GM23338 (cell line): Measurements from ENCODE around the gene CHRDL1. TPM values are rescaled to one million over a fixed set of nuclear protein-coding genes. Genes with fewer than 3 reads are reported as not detected.

ENCODE experiments used
- ATAC-seq: fragments of 200-7000 bp; cut with Tn5 transposase; 3 replicates; pipeline ENCODE4 v1.9.1; 2020
- DNase-seq: peaks from one replicate; pipeline ENCODE4 v3.0.0-alpha.2; 2015; ENCODE audit warnings: low spot score
- H2AFZ ChIP-seq: fragments of 200-600 bp; sonication (generic); 2 replicates; pipeline ENCODE4 v1.8.0; 2016; ENCODE audit warnings: antibody characterized with exemption, mild to moderate bottlenecking, moderate library complexity
- H3F3A ChIP-seq: fragments of 200-600 bp; sonication (generic); replicated peaks from 2 replicates; pipeline ENCODE4 v1.8.0; 2017; ENCODE audit warnings: antibody characterized with exemption, mixed run types, low read depth
- H3K27ac ChIP-seq: fragments of 200-600 bp; sonication (generic); 2 replicates; pipeline ENCODE4 v1.6.1; 2016; ENCODE audit warnings: low read depth
- H3K27me3 ChIP-seq: fragments of 200-600 bp; sonication (generic); 2 replicates; pipeline ENCODE4 v1.8.0; 2016; ENCODE audit warnings: mild to moderate bottlenecking, mixed run types, moderate library complexity; ENCODE audit not compliant: insufficient read depth
- H3K36me3 ChIP-seq: fragments of 200-600 bp; sonication (generic); 2 replicates; pipeline ENCODE4 v1.8.0; 2016; ENCODE audit warnings: mild to moderate bottlenecking; ENCODE audit not compliant: insufficient read depth
- H3K4me1 ChIP-seq: fragments of 200-600 bp; sonication (generic); 2 replicates; pipeline ENCODE4 v1.8.0; 2016; ENCODE audit warnings: mild to moderate bottlenecking, moderate library complexity; ENCODE audit not compliant: insufficient read depth
- H3K4me2 ChIP-seq: fragments of 200-600 bp; sonication (generic); 2 replicates; pipeline ENCODE4 v1.7.1; 2017; ENCODE audit warnings: mixed run types
- H3K4me3 ChIP-seq: fragments of 200-600 bp; sonication (generic); 2 replicates; pipeline ENCODE4 v1.6.1; 2016; ENCODE audit warnings: mixed run types
- H3K79me2 ChIP-seq: fragments of 200-600 bp; sonication (generic); replicated peaks from 2 replicates; pipeline ENCODE4 v1.8.0; 2017; ENCODE audit warnings: mild to moderate bottlenecking; ENCODE audit not compliant: insufficient read depth
- H3K9me2 ChIP-seq: fragments of 200-600 bp; sonication (generic); 2 replicates; pipeline ENCODE4 v1.8.0; 2017; ENCODE audit not compliant: insufficient read depth
- H4K20me1 ChIP-seq: fragments of 200-600 bp; sonication (generic); replicated peaks from 2 replicates; pipeline ENCODE4 v1.8.0; 2017; ENCODE audit warnings: mild to moderate bottlenecking; ENCODE audit not compliant: insufficient read depth
- H3K27ac Mint-ChIP-seq: 2 replicates; pipeline ENCODE4 v1.8.0; 2020; ENCODE audit warnings: inconsistent platforms, mild to moderate bottlenecking, moderate library complexity, mixed read lengths
- H3K27me3 Mint-ChIP-seq: 3 replicates; pipeline ENCODE4 v1.8.0; 2022; ENCODE audit warnings: low read depth, mild to moderate bottlenecking, moderate library complexity, mixed read lengths, inconsistent platforms; ENCODE audit not compliant: insufficient read depth, poor library complexity
- H3K36me3 Mint-ChIP-seq: 3 replicates; pipeline ENCODE4 v1.8.0; 2021; ENCODE audit warnings: low read depth, mild to moderate bottlenecking, inconsistent platforms, moderate library complexity, mixed read lengths
- H3K4me1 Mint-ChIP-seq: 3 replicates; pipeline ENCODE4 v1.8.0; 2020; ENCODE audit warnings: mild to moderate bottlenecking, inconsistent platforms, mixed read lengths
- H3K4me3 Mint-ChIP-seq: 3 replicates; pipeline ENCODE4 v1.8.0; 2021; ENCODE audit warnings: moderate library complexity, mild to moderate bottlenecking, inconsistent platforms, mixed read lengths
- H3K9me3 Mint-ChIP-seq: 3 replicates; pipeline ENCODE4 v1.8.0; 2020; ENCODE audit warnings: moderate library complexity, mild to moderate bottlenecking, inconsistent platforms, mixed read lengths
- CREB1 ChIP-seq: fragments of 250-450 bp; sonication (Bioruptor Pico); IDR thresholded peaks from 2 replicates; pipeline ENCODE4 v1.5.0; 2020; ENCODE audit warnings: low read depth, mild to moderate bottlenecking, moderate library complexity
- EZH2 ChIP-seq: fragments of 200-600 bp; sonication (generic); IDR thresholded peaks from one replicate; pipeline ENCODE4 v1.8.0; 2017; ENCODE audit warnings: antibody characterized with exemption, mild to moderate bottlenecking, low read depth; ENCODE audit not compliant: unreplicated experiment
- EZH2phosphoT487 ChIP-seq: fragments of 200-600 bp; sonication (generic); IDR thresholded peaks from one replicate; pipeline ENCODE4 v1.8.1; 2018; ENCODE audit warnings: antibody characterized with exemption; ENCODE audit not compliant: unreplicated experiment
- STAT1 ChIP-seq: IDR thresholded peaks from one replicate; pipeline ENCODE4 v1.6.1; 2016; ENCODE audit warnings: antibody characterized with exemption; ENCODE audit not compliant: unreplicated experiment
- ZNF114 ChIP-seq: fragments of 250-450 bp; sonication (Bioruptor Pico); IDR thresholded peaks from 2 replicates; pipeline ENCODE4 v1.5.0; 2020; ENCODE audit warnings: mild to moderate bottlenecking, moderate library complexity
- polyA plus RNA-seq: library from polyadenylated mRNA; unstranded; fragments of >200 nt; fragmentation: Nextera tagmentation; extraction: Ambion mirVana; gene quantifications from 2 replicates; pipeline ENCODE4 v1.2.1, GENCODE V29; 2016
- total RNA-seq: library from RNA; depleted of rRNA; stranded (reverse); fragments of >200 nt; shearing (Covaris generic); gene quantifications from 2 replicates; pipeline ENCODE4 v1.2.3, GENCODE V29; 2014
- TF ChIP-seq, protein P1 (sequence below): IDR thresholded peaks from 2 replicates; pipeline ENCODE4 v1.6.1; 2016; ENCODE audit warnings: antibody characterized with exemption
- TF ChIP-seq, protein P2 (sequence below), 2 experiments: fragments of 200-600 bp in 1 of 2; sonication (generic) in 1 of 2; conservative IDR thresholded peaks; 2 replicates each; pipeline versions ENCODE4 v1.5.1 to v1.6.1; 2016 to 2017; ENCODE audit warnings: antibody characterized with exemption in 2 of 2, low read depth in 2 of 2, mild to moderate bottlenecking in 2 of 2, moderate library complexity in 1 of 2
- TF ChIP-seq, protein P3 (sequence below): IDR thresholded peaks from one replicate; pipeline ENCODE4 v1.6.1; 2018; ENCODE audit warnings: antibody characterized with exemption; ENCODE audit not compliant: unreplicated experiment

The CHRDL1 gene
- total and polyA plus RNA-seq, 2 experiments from 2014 or later: 3.6 to 9.8 TPM

DNA sequence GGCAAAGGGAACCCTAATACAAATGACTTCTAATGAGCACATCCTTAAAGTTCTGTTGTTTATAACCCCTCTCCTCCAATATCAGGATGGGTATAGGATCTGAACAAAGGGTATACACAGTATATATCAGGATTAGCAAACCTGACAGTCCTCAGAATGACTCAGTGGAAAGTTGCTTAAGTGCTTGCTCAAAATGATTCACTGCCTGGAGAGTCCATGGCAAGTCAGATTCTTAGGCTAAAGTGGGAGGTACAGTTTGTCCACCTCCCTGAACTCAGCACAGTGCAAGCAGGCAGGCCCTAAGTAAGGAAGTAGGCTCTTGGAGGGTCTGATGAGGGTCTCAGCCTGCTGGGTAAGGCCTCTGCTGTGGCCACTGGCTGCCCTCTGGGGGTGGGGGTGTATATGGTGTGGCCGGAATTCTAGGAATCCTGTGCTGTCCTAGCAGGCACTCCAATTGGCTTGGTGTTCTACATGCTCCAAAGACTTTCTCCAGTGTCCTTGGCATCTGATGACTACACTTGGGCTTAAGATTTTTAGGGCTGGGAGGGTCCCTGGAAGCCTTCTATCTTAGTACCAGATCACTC, 54.3 kb downstream of the CHRDL1 start:
- peaks cover 7% of the 10 kb centered on the region; the same call in 2 of the 3 replicates for H3K4me1 Mint-ChIP-seq
- Histone ChIP-seq H3K79me2 (no peaks in the 10 kb centered on the region), H4K20me1 (no peaks in the 10 kb centered on the region), H3K4me2 (no peak overlapping the region), H3K36me3 (no peaks in the 10 kb centered on the region), H3K4me1 (no peaks in the 10 kb centered on the region), H3F3A (no peaks in the 10 kb centered on the region), H3K9me2 (no peaks in the 10 kb centered on the region), H3K27ac (no peak overlapping the region), H3K27me3 (no peaks in the 10 kb centered on the region), H3K4me3 (no peak overlapping the region), H2AFZ (no peak overlapping the region)
- TF ChIP-seq, protein P1, sequence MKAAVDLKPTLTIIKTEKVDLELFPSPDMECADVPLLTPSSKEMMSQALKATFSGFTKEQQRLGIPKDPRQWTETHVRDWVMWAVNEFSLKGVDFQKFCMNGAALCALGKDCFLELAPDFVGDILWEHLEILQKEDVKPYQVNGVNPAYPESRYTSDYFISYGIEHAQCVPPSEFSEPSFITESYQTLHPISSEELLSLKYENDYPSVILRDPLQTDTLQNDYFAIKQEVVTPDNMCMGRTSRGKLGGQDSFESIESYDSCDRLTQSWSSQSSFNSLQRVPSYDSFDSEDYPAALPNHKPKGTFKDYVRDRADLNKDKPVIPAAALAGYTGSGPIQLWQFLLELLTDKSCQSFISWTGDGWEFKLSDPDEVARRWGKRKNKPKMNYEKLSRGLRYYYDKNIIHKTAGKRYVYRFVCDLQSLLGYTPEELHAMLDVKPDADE: no peak
- TF ChIP-seq, protein P2, sequence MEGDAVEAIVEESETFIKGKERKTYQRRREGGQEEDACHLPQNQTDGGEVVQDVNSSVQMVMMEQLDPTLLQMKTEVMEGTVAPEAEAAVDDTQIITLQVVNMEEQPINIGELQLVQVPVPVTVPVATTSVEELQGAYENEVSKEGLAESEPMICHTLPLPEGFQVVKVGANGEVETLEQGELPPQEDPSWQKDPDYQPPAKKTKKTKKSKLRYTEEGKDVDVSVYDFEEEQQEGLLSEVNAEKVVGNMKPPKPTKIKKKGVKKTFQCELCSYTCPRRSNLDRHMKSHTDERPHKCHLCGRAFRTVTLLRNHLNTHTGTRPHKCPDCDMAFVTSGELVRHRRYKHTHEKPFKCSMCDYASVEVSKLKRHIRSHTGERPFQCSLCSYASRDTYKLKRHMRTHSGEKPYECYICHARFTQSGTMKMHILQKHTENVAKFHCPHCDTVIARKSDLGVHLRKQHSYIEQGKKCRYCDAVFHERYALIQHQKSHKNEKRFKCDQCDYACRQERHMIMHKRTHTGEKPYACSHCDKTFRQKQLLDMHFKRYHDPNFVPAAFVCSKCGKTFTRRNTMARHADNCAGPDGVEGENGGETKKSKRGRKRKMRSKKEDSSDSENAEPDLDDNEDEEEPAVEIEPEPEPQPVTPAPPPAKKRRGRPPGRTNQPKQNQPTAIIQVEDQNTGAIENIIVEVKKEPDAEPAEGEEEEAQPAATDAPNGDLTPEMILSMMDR (conservative IDR thresholded peaks at IDR 0.05; ENCODE audit: low read depth in 2 of 2): peak in 1 of 2 experiments; percentile 22; a peak in 1 of 4 replicates
- TF ChIP-seq ZNF114 (CRISPR knock-in tag) (no peak), CREB1 (CRISPR knock-in tag) (no peak), STAT1 (no peak), EZH2phosphoT487 (no peak), EZH2 (no peak)
- peak; percentile 6 for DNase-seq
- no peaks in the 10 kb centered on the region; the same call in 2 of the 3 replicates for H3K9me3 Mint-ChIP-seq
- no peak overlapping the region for H3K27ac Mint-ChIP-seq
- H3K36me3 Mint-ChIP-seq: no peaks in the 10 kb centered on the region
- no peak overlapping the region for H3K4me3 Mint-ChIP-seq
- ATAC-seq: 0 out of 3 replicates have a peak, but pooled peaks have one; percentile 31
- peaks cover 2% of the 10 kb centered on the region for H3K27me3 Mint-ChIP-seq

DNA sequence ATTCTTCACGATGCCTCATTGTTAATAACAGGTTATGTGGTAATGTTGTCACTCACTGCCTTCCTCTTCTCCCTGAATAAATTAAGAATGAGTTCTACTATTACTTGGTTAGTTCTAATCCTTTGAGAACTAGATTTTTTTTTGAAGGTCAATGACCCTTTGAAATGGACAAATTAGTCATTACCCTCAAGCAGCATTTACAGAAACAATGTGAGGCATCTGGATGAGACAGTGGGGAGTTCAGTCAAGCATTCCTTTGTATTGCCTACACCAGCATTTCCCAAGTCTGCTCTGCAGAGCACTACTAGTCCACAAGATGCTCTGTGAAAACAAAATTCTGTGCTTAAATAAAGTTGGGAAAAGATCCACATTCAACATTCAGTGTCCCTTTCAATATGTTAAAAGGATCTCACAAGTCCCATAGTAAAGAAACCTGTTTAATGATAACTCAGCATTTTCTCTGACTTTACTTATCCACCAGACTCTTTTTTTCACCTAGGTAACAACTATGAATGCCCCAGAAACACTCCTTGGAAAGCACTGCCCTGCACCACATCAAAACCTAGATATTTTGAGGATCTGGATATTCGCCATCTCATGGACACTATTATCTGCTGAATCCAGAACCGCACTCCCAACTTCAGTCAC, 60.6 kb downstream of the CHRDL1 start:
- ATAC-seq (peak; percentile 73), DNase-seq (peak; percentile 35)
- Histone ChIP-seq H3K4me2 (no peak overlapping the region), H3K4me3 (no peak overlapping the region), H3K36me3 (no peaks in the 10 kb centered on the region), H3K27ac (no peak overlapping the region; the same call in 1 of the 2 replicates), H3K27me3 (no peaks in the 10 kb centered on the region), H4K20me1 (no peaks in the 10 kb centered on the region), H3K79me2 (no peaks in the 10 kb centered on the region), H3F3A (no peaks in the 10 kb centered on the region), H3K4me1 (no peaks in the 10 kb centered on the region), H2AFZ (no peak overlapping the region), H3K9me2 (no peaks in the 10 kb centered on the region)
- no peak overlapping the region for H3K4me3 Mint-ChIP-seq
- H3K27me3 Mint-ChIP-seq: no peaks in the 10 kb centered on the region
- H3K27ac Mint-ChIP-seq: no peak overlapping the region
- no peaks in the 10 kb centered on the region for H3K9me3 Mint-ChIP-seq
- H3K36me3 Mint-ChIP-seq: no peaks in the 10 kb centered on the region
- H3K4me1 Mint-ChIP-seq: peaks cover 14% of the 10 kb centered on the region
- TF ChIP-seq, protein P3, sequence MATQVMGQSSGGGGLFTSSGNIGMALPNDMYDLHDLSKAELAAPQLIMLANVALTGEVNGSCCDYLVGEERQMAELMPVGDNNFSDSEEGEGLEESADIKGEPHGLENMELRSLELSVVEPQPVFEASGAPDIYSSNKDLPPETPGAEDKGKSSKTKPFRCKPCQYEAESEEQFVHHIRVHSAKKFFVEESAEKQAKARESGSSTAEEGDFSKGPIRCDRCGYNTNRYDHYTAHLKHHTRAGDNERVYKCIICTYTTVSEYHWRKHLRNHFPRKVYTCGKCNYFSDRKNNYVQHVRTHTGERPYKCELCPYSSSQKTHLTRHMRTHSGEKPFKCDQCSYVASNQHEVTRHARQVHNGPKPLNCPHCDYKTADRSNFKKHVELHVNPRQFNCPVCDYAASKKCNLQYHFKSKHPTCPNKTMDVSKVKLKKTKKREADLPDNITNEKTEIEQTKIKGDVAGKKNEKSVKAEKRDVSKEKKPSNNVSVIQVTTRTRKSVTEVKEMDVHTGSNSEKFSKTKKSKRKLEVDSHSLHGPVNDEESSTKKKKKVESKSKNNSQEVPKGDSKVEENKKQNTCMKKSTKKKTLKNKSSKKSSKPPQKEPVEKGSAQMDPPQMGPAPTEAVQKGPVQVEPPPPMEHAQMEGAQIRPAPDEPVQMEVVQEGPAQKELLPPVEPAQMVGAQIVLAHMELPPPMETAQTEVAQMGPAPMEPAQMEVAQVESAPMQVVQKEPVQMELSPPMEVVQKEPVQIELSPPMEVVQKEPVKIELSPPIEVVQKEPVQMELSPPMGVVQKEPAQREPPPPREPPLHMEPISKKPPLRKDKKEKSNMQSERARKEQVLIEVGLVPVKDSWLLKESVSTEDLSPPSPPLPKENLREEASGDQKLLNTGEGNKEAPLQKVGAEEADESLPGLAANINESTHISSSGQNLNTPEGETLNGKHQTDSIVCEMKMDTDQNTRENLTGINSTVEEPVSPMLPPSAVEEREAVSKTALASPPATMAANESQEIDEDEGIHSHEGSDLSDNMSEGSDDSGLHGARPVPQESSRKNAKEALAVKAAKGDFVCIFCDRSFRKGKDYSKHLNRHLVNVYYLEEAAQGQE: no peak
